Ovary (tissue), 9 donors: ENCODE results near the gene SIGLEC11. TPM values are rescaled to one million over a fixed set of nuclear protein-coding genes. Genes with fewer than 3 reads are reported as not detected.

ENCODE experiments used
- DNase-seq, 5 donors: peaks; one replicate each; pipeline ENCODE4 v3.0.0-alpha.2; 2019 to 2020
- H3K27ac ChIP-seq, 2 donors: fragments of 200-600 bp; one replicate each; pipeline versions ENCODE4 v1.5.1 to v1.8.0; 2019 to 2022
- H3K27me3 ChIP-seq: fragments of 200-600 bp; one replicate; pipeline ENCODE4 v1.8.0; 2022
- H3K36me3 ChIP-seq: fragments of 200-600 bp; sonication (generic); one replicate; pipeline ENCODE4 v1.5.1; 2019
- H3K4me1 ChIP-seq: one replicate; pipeline ENCODE4 v1.8.1; 2013; ENCODE audit warnings: mild to moderate bottlenecking, moderate library complexity; ENCODE audit not compliant: insufficient read depth
- H3K4me3 ChIP-seq: fragments of 200-600 bp; sonication (generic); one replicate; pipeline ENCODE4 v1.5.1; 2017
- H3K9me3 ChIP-seq, 2 donors: fragments of 200-600 bp in 1 of 2; sonication (generic) in 1 of 2; one replicate each; pipeline versions ENCODE4 v1.5.1 to v1.8.1; 2013 to 2019; ENCODE audit warnings: mild to moderate bottlenecking in 1 of 2, moderate library complexity in 1 of 2
- CTCF ChIP-seq, 3 donors: fragments of 450-650 bp in 2 of 3; fragments of 200-600 bp in 1 of 3; IDR thresholded peaks; one replicate each; pipeline versions ENCODE4 v1.5.1 to v1.8.0; 2016 to 2022; ENCODE audit warnings: antibody characterized with exemption in 3 of 3, mild to moderate bottlenecking in 1 of 3
- EP300 ChIP-seq: sonication (generic); formaldehyde crosslinking; IDR thresholded peaks from one replicate; pipeline ENCODE4 v1.6.1; 2017; ENCODE audit warnings: antibody characterized with exemption
- POLR2A ChIP-seq: fragments of 450-650 bp; IDR thresholded peaks from one replicate; pipeline ENCODE4 v1.6.1; 2017; ENCODE audit warnings: antibody characterized with exemption, mild to moderate bottlenecking, moderate library complexity
- WGBS, 3 donors: extraction: QIAGEN DNeasy Blood & Tissue Kit in 1 of 3; methylation state at CpG; one replicate each; pipeline versions ENCODE4 v1.1.5 to v1.1.7; 2013 to 2017; 5-methylcytosine and 5-hydroxymethylcytosine counted together
- intact Hi-C, 4 donors: fragments of 100-400 bp; cut with DNase I; formaldehyde crosslinking; loops; one replicate each; pipeline versions ENCODE4 v1.11.0 to v1.15.1; 2022 to 2023
- polyA plus RNA-seq, 2 donors: library from polyadenylated mRNA; stranded (reverse); fragments of 200-250 nt in 1 of 2; fragments of 350-450 nt in 1 of 2; fragmentation: Illumina TruSeq in 1 of 2; extraction: RNeasy Lipid Tissue Mini Kit (QIAGEN cat#74804) in 1 of 2; gene quantifications; one replicate each; pipeline ENCODE4 v1.2.3, GENCODE V29; 2013 to 2014
- total RNA-seq, 7 donors: library from RNA; depleted of rRNA in 2 of 7; stranded (reverse); fragments of >200 nt in 2 of 7; fragmentation: NEBNext Ultra II Directional in 3 of 7; extraction: Animal tissue kit (Norgen Biotek cat#: 25700) in 3 of 7; gene quantifications; one replicate each; pipeline versions ENCODE4 v1.1.0 to v1.2.4, GENCODE V29; 2016 to 2023
- donor health status: DM: no; HTN: no; CAD: no; lungs with moderate emphysema.
- donor health status: DM: no; HTN: no; CAD: no.
- donor health status: Bipolar disorder and iron deficiency.
- donor health status: DM: yes; HTN: yes; CAD: no.
- donor health status: DM: no; HTN: no; CAD: no.
- donor health status: DM: yes; HTN: yes; CAD: no.

The SIGLEC11 gene
- total and polyA plus RNA-seq, 9 donors: 43.3 to 117 (median 77.6) TPM

GRCh38 chr19:49976496-49976895 lies 15.5 kb upstream of the SIGLEC11 start:
- Histone ChIP-seq H3K27me3 (no peaks in the 10 kb centered on the region), H3K27ac (no peak overlapping the region), H3K4me1 (peaks cover 31% of the 10 kb centered on the region), H3K36me3 (no peaks in the 10 kb centered on the region), H3K9me3 (no peaks in the 10 kb centered on the region), H3K4me3 (no peak overlapping the region)
- DNase-seq: no peak
- no peak for TF ChIP-seq CTCF (IDR thresholded peaks at IDR 0.05)
- no peak for TF ChIP-seq EP300
- no peak for TF ChIP-seq POLR2A
- intact Hi-C loops: no loop called here
- WGBS, 3 donors: 45 to 62% (median 48%) methylated on average over 3 of the region's 3 CpGs

- Histone ChIP-seq H3K36me3 (no peaks in the 10 kb centered on the region), H3K9me3 (no peaks in the 10 kb centered on the region), H3K4me1 (peaks cover 31% of the 10 kb centered on the region), H3K27me3 (no peaks in the 10 kb centered on the region), H3K27ac (no peak overlapping the region), H3K4me3 (no peak overlapping the region)
- no peak for TF ChIP-seq CTCF (IDR thresholded peaks at IDR 0.05)
- no peak for TF ChIP-seq EP300
- TF ChIP-seq POLR2A: no peak
- no peak for DNase-seq
- intact Hi-C loops: no loop called here
- WGBS, 3 donors: 70 to 83% (median 72%) methylated on average over 7 of the region's 7 CpGs
These were observed 14.1 kb upstream of the SIGLEC11 start for GRCh38 chr19:49975051-49975450.

GRCh38 chr19:49973987-49974386 lies 13.0 kb upstream of the SIGLEC11 start:
- H3K27ac ChIP-seq: no peak overlapping the region
- TF ChIP-seq EP300 (no peak), POLR2A (no peak), CTCF (IDR thresholded peaks at IDR 0.05) (no peak)
- WGBS, 3 donors: 72 to 85% (median 79%) methylated on average over 18 of the region's 18 CpGs
- H3K4me1 ChIP-seq: peaks cover 34% of the 10 kb centered on the region
- DNase-seq: no peak
- no peaks in the 10 kb centered on the region for H3K9me3 ChIP-seq
- H3K4me3 ChIP-seq: no peak overlapping the region
- no peaks in the 10 kb centered on the region for H3K27me3 ChIP-seq
- H3K36me3 ChIP-seq: no peaks in the 10 kb centered on the region
- intact Hi-C loops: no loop called here

- WGBS, 3 donors: 85 to 86% (median 86%) methylated on average over 6 of the region's 6 CpGs
- Histone ChIP-seq H3K27me3 (no peaks in the 10 kb centered on the region), H3K4me3 (no peak overlapping the region), H3K9me3 (no peaks in the 10 kb centered on the region), H3K4me1 (peaks cover 26% of the 10 kb centered on the region), H3K27ac (peak overlapping the region in 1 of 2 donors; percentile 68), H3K36me3 (no peaks in the 10 kb centered on the region)
- TF ChIP-seq EP300 (no peak), POLR2A (no peak), CTCF (IDR thresholded peaks at IDR 0.05) (no peak)
- intact Hi-C loops: no loop called here
- no peak for DNase-seq
These were observed 11.9 kb upstream of the SIGLEC11 start for GRCh38 chr19:49972841-49973240.
